T-helper 1 cell (primary cell): ENCODE measurements around the gene MS4A1.
A peak's percentile ranks its signal among the peaks of the same experiment; 100 is the strongest.
"Not testable (repeated sequence)": the region's sequence is repeated elsewhere in the genome, so short reads cannot be mapped to it uniquely, and the experiment has no call there.

ENCODE experiments used
- DNase-seq, 5 donors: peaks; one replicate each; pipeline ENCODE4 v3.0.0-alpha.2; 2012 to 2020

Gene MS4A1

DNA sequence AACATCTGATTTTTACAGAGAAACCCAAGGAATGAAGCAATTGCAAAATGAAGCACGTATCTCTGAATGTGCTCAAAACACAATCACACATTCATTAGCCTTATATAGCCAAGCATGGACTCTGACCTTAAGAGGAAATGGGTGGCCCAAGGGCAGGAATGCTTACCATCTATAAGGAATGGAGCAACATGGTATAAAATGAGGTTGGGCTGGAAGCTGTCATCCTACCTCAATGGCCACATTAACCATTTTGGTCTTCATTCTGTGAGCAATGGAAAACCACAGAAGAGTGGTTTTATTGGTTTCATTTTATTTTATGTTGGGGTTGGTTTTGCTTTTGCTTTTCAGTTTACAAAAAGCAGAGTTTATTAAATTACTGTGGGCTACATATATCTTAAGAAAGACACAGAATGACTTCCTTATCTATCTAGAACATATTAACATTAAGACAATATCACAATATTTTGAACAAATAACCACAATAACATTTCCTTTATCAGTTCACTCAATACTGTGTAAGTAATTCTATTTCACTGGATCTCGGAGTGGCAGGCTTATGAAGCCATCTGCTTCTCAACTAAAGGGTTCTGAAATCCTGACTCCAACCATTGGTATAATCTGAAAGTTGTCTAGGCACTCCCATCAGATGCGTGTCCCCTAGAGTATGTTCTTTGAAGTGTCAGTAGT is 48.7 kb downstream of the MS4A1 start:
- DNase-seq = peak in 1 of 5 donors; percentile 30

DNA sequence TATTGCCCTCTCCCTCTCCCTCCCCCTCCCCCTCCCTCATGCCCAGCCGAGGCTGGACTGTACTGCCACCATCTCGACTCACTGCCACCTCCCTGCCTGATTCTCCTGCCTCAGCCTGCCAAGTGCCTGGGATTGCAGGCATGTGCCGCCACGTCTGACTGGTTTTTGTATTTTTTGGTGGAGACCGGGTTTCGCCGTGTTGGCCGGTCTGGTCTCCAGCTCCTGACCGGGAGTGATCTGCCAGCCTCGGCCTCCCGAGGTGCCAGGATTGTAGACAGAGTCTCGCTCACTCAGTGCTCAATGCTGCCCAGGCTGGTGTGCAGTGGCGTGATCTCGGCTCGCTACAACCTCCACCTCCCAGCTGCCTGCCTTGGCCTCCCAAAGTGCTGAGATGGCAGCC is 54.0 kb downstream of the MS4A1 start:
- not testable (repeated sequence) for DNase-seq

DNA sequence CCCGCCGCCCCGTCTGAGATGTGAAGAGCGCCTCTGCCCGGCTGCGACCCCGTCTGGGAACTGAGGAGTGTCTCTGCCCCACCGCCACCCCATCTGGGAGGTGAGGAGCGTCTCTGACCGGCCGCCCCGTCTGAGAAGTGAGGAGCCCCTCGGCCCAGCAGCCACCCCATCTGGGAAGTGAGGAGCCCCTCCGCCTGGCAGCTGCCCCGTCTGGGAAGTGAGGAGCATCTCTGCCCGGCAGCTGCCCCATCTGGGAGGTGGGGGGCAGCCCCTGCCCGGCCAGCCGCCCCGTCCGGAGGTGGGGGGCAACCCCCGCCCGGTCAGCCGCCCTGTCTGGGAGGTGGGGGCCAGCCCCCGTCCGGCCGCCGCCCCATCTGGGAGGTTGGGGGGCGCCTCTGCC is 54.6 kb downstream of the MS4A1 start:
- not testable (repeated sequence) for DNase-seq

DNA sequence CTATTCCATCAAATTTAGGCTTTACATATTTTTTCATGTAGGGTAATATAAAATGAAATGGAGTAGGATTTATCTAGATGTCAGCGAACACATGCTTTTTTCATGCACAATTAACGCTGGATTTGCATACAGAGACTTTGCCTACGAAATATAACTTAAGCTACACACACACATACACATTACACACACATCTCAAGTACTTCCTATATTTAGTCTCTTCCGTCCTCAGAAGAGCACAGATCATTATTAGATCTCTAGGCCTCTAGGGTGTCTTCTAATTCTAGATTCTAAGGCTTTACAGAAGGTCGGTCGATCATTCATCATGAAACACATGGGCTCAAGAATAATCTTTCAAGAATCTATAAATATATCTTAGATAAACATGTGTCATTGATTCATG is 55.7 kb downstream of the MS4A1 start:
- DNase-seq = no peak

DNA sequence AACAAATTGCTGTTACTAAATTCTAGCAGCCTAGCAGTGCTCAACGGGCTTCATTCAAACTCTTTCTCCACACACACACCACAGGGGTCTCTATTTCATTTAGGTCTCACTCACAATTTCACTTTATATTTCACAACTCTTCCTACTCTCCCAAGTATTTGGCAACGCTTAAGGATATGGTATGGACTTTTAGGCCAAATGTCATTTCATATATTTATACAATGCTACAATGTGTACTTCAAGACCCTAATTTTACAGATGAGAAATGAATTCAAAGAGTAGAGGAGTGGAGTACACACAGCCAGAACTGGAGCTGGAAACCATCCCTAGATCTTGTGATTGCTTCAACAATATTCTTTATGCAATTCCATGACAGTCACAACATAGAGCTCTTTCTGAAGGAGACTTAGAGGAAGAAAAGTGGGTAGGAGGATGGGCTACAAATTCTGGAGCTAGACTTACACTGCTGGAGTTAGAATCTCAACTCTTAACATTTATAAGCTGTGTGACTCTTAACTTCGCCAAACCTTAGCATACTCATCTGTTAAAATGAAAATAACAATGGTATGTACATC is 57.1 kb downstream of the MS4A1 start:
- no peak for DNase-seq

DNA sequence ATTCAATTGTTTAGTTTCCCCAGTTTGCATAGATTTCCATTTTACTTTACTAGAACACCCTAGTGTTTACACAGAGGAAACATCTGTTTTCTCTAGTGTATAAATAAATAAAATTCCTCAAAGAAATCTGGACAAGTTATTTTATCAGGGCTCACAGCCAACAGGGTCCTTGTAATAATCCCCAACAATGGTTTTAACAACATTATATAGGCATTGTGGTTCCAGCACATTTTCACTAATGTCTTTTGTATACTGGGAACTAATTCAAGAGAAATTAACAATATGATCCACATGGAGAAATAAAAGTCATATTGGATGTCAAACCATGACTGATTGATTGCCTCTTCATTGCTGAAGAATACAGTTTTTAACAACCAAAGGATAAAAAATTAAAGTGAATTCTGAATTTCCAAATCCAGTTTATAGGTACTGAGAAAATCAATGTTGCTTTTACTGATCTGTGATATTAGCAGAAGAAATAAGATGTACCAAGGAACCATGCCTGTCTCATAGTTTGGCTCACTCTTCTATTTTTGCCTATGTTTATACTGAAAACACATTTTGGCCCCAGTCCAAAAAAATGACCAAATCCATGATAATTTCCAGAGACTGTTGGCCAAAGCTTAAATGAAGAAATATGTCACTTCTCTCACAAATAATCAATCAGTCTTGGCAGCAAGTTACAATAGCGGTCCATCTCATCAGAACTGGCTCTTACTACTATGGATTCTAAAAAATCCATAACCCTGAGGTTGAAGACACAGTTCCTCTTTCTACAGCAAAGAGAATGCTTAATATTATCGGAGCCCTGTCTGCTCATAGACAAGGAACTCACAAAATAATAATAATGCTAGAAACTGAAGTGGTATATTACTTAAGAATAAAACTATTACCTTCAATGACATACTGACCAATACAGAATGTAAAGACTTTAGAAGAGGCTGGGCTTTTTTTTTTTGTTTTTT is 58.1 kb downstream of the MS4A1 start:
- DNase-seq = no peak

DNA sequence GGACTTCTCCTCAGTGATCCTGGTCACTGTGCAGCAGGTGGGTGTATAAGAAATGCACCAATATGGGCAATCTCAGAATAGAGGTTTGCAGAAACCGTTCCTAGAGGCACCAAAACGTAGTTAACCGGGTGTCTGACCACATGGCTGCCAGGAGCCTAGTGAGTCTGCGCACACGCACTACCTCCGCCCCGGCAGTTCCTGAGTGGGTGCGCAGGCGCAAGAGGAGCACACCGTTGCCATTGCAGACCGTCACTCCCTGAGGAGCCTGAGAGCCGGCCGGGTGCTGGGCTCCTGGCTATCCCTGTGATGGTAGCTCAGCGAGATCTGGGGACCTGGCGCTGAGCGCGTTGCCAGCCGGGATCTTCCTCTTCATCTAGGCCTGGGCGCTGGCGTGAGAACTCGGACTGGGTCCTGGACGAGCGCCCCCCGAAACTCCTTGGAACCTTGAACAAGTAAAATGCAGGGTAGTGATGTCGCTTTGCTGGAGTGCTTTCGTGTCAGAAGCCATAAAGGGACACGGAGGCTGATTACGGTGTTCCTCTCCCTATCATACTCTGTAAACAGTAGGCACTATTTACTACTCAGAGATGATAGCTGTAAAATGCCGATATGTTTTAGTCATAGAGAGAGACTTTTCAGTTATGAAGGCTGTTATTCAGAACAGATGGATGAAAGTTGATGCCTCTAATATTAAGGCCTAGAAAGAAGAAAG is 59.7 kb downstream of the MS4A1 start, which contains the start of gene MS4A13:
Gene MS4A13, plus strand, starts transcription at position 249 of the 712 bp plus-strand sequence. CDS start 2,692 bp downstream, outside the sequence.
- DNase-seq = no peak
